22Rv1 (cell line): Measurements from ENCODE around the gene FRK.

Experiments used
- H3K27ac ChIP-seq: fragments of 450-650 bp; 2 replicates; pipeline ENCODE4 v1.5.1; 2017
- ZFX ChIP-seq: fragments of 450-650 bp; IDR thresholded peaks from 2 replicates; pipeline ENCODE4 v1.6.1; 2017; ENCODE audit warnings: antibody characterized with exemption, borderline replicate concordance
- TF ChIP-seq, protein P1 (sequence below): fragments of 450-650 bp; IDR thresholded peaks from 2 replicates; pipeline ENCODE4 v1.5.1; 2017; ENCODE audit warnings: mild to moderate bottlenecking

The FRK gene

DNA sequence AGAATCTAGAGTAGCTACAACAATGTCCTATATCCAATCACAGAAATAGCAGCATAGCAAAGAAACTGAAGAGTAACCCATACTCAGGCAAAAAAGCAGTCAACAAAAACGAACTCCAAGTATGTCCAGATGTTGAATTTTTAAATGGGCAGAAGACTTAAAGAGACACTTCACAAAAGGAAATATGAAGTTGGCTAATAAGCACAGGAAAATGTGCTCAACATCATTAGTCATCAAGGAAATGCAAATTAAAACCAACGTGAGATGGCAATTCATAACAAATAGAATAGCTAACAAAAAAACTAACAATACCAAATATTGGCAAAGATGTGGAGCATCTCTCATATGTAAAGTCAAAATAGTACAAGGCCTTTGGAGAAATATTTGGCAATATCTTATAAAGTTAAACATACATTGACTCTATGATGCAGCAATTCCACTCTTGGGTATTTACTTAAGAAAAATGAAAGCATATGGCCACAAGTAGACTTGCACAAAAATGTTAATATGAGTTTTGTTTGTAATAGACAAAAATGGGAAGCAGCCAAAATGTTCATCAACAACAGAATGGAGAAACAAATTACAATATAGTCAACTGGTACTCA is 37.7 kb downstream of the FRK start:
- TF ChIP-seq, protein P1, sequence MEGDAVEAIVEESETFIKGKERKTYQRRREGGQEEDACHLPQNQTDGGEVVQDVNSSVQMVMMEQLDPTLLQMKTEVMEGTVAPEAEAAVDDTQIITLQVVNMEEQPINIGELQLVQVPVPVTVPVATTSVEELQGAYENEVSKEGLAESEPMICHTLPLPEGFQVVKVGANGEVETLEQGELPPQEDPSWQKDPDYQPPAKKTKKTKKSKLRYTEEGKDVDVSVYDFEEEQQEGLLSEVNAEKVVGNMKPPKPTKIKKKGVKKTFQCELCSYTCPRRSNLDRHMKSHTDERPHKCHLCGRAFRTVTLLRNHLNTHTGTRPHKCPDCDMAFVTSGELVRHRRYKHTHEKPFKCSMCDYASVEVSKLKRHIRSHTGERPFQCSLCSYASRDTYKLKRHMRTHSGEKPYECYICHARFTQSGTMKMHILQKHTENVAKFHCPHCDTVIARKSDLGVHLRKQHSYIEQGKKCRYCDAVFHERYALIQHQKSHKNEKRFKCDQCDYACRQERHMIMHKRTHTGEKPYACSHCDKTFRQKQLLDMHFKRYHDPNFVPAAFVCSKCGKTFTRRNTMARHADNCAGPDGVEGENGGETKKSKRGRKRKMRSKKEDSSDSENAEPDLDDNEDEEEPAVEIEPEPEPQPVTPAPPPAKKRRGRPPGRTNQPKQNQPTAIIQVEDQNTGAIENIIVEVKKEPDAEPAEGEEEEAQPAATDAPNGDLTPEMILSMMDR = no peak
- no peak for TF ChIP-seq ZFX
- H3K27ac ChIP-seq = no peak overlapping the region

DNA sequence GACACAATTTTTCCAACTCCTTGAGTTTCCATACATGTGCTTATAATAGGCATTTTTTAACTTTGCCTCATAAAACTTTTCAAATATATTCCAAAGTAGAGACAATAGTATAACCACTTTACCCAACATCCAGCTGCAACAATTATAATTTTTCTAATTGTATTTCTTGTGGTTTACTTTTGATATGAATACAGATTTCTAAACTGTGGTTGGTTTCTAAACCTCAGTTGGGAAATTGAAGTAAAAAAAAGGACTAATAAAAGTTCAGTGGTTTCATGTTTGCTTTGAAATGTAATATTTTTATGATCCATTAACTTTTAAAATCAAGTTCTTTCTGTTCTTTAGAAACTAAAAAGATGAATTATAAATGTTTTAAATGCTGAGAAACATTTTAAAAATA is 40.0 kb downstream of the FRK start:
- TF ChIP-seq ZFX = no peak
- TF ChIP-seq, protein P1 = no peak
- H3K27ac ChIP-seq = no peak overlapping the region

DNA sequence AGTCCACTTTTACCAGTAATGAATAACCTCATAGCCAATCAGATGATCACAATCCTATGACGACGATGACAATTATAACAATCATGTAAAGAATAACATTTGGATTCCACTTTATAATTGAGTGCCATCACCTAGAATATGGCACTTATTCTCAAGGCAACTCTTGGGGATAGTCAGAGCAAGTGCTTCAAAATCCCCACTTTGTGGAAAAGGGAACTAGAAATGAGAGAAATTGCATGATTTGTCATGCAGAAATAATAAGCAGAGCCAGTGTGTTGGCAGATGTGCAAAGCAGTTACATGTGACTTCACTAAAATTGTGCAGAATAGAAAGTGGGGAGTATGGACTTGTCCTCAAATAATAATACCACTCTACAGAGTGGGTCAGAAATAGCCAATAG is 41.3 kb downstream of the FRK start:
- no peak for TF ChIP-seq ZFX
- TF ChIP-seq, protein P1 = no peak
- peak overlapping the region; percentile 93 for H3K27ac ChIP-seq

DNA sequence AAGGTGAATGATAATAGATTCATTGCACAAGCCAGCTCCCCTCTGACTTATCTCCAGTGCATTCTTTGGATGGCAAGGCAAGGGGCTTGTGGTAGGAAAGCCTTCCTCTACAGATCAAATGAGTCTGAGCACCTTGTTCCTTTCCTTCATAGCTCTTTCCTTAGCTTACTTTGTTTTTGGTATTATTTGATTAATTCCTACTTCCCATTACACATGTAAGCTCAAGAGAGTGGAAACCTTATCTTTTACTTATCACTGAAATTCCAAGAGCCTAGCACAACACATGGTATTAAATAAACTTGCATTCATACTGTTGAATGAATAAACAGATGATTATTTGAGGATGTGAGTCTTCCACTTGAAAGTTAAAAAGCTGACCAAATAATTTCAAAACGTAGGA is 41.7 kb downstream of the FRK start:
- H3K27ac ChIP-seq = peak overlapping the region; percentile 93
- TF ChIP-seq, protein P1 = no peak
- TF ChIP-seq ZFX = no peak

DNA sequence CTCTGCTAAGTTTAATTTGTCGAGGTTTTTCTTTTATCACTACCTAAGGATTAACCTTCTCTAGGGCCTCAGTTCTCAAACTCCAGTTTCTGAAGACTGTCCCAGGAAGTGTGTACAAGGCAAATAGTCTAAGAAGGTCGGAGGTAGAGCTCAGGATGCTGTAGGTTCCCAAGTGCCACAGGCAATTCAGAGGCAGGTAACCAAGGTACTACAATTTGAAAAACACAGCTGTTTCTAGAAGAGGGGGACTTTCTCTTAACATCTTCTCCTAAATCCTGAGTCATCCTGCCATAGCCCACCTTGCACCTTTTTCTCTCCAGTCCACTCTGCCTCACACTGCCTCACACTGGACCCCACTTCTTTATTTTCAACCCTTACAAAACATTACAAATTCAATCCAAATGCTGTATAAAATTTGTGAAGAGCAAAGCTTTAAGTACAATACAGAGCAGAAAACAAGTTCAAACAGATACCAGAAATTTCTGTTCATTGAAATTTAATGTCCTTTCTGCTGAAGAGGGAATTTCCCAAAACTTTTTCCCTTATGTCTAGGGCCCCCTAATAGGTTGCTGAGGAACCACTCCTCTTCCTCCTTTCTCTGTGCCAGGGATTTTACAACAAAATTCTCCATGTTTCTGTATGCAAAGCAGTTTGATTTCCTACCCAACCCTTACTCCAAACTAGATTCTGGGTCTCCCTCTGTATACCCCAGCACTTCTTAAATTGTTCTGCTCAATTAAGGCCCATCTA is 43.0 kb downstream of the FRK start:
- peak overlapping the region; percentile 93 for H3K27ac ChIP-seq
- TF ChIP-seq, protein P1 = no peak
- TF ChIP-seq ZFX = no peak

DNA sequence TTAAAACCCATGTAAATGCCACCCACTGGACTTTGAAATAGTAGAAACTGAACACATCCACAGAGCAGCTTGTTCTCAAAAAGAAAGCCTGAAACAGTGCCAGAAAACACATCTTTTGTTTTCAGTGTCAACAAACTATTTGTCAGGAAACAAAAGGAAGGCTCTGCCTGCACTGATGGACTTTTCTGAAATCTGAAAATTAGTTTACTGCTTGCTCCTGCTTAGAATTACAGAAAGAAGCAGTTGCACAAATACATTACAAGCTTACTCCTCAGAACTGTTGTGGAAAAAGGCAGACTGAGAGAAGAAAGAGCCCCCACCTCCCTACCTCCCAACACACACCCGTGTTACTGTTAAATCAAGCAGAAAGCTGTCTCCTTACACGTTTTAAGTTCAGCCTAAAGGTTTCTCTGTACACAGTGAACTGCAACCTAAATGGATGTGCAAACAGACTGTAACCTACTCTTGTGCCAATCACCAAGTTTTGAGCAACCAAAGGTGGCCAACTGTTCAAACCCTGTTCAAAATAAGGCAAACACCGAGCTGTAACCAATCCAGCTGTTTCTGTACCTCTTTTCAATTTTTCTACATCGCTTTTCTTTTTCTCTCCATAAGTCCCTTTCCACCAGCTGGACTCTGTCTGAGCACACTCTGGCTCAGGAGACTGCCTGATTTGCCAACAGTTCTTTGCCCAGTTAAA is 43.7 kb downstream of the FRK start:
- H3K27ac ChIP-seq = peak overlapping the region; percentile 93
- TF ChIP-seq, protein P1 = no peak
- no peak for TF ChIP-seq ZFX

DNA sequence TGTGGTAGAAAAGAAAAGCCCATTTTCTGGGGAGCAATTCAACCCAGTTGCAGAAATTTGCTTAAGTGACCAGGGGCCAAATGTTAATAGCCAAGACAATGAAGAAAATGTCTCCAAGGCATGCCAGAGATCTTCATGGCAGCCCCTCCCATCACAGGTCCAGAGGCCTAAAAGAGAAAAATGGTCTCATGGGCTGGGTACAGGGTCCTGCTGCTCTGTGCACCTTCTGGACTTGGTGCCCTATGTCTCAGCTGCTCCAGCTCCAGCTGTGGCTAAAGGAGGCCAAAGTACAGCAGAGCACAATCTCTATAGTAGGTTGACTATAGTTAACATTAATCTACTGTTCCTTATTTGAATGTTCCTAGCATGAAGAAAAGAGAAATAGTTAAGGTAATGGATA is 44.7 kb downstream of the FRK start:
- no peak for TF ChIP-seq ZFX
- TF ChIP-seq, protein P1 = no peak
- peak overlapping the region; percentile 93 for H3K27ac ChIP-seq
